ENCODE measurements around the gene EDEM2. TPM values are rescaled to one million over a fixed set of nuclear protein-coding genes. Genes with fewer than 3 reads are reported as not detected.

The EDEM2 gene
- total and polyA plus RNA-seq, 2 of the 13 experiments (the other 11 are each of a cell fraction or from before 2014, with no cell fraction given), result 33.1 to 46.9 TPM

DNA sequence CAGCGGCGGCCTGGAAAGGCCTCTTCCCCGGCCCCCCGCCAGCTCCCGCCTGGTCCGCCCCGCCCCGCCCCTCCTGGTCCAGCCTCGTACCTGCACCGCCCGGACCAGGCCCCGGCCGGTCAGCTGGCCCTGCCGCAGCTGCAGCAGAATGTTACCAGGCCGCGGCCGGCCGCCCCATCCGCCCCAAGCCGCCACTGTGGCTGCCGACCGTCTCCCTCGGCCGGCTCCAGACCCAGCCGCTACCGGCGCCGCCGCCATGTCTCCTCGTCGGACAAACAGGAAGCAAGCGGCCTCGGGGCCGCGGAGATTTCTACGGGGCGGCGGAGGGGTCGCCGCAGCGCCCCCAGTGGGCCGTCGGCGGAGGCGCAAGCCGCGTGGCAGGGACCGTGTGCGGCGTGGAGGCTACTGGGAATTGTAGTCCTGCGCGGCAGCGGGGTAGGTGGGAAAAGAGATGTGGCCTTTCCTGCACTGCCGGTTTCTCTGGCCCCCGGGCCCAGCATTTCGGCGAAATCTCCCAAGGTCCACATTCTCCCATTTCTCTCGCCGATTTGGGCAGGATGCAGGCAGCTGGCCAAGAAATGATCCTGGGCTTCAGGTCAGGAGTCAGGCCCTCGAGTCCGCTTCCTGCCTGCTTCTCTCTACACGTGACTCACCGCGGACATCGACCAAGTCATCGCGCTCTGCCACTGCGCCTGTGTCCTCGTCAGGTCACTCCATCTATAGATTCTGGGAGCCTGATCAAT, 54.4 kb downstream of the EDEM2 start, which contains the start of gene TRPC4AP (continued):
- TF ChIP-seq ZNF318 (CRISPR knock-in tag; IDR thresholded peaks at IDR 0.05), result no peak; the same call in 1 of the 2 replicates
- no peak for TF ChIP-seq EZH2 (conservative IDR thresholded peaks at IDR 0.05; ENCODE audit: low read depth, low read length)
- peak; percentile 88; the same call in 1 of the 2 replicates for TF ChIP-seq WIZ (CRISPR knock-in tag; IDR thresholded peaks at IDR 0.05)
- TF ChIP-seq ZBTB43 (CRISPR knock-in tag; conservative IDR thresholded peaks at IDR 0.05), result peak; percentile 92
- TF ChIP-seq ZBTB39 (CRISPR knock-in tag; IDR thresholded peaks at IDR 0.05), result peak; percentile 46; the same call in 1 of the 2 replicates
- TF ChIP-seq REL (CRISPR knock-in tag; conservative IDR thresholded peaks at IDR 0.05), result peak; percentile 93
- TF ChIP-seq IKZF4 (CRISPR knock-in tag; IDR thresholded peaks at IDR 0.05; ENCODE audit: borderline replicate concordance, low read depth, not compliant biosample characterization), result peak; percentile 87
- peak; percentile 91 for TF ChIP-seq RXRA (CRISPR knock-in tag; IDR thresholded peaks at IDR 0.05)
- TF ChIP-seq ZMYM3 (CRISPR knock-in tag; IDR thresholded peaks at IDR 0.05), result peak; percentile 68; the same call in 1 of the 2 replicates
- TF ChIP-seq GATAD2A (CRISPR knock-in tag; IDR thresholded peaks at IDR 0.05), result peak; percentile 63; the same call in 1 of the 2 replicates
- TF ChIP-seq ZEB1 (IDR thresholded peaks at IDR 0.05; ENCODE audit: insufficient replicate concordance, low read depth), result peak; percentile 61
- TF ChIP-seq ZNF343 (CRISPR knock-in tag; IDR thresholded peaks at IDR 0.05), result peak; percentile 87; the same call in 1 of the 2 replicates
- TF ChIP-seq ZNF788 (CRISPR knock-in tag; IDR thresholded peaks at IDR 0.05; ENCODE audit: borderline replicate concordance), result peak; percentile 98
- TF ChIP-seq DNMT3B (CRISPR knock-in tag; conservative IDR thresholded peaks at IDR 0.05), result 0 out of 2 replicates have a peak, but pooled peaks have one; percentile 90
- peak; percentile 49 for TF ChIP-seq JUN (CRISPR knock-in tag; IDR thresholded peaks at IDR 0.05)
- peak; percentile 94; the same call in 1 of the 2 replicates for TF ChIP-seq CC2D1A (CRISPR knock-in tag; IDR thresholded peaks at IDR 0.05)
- peak; percentile 99 for TF ChIP-seq ZNF747 (CRISPR knock-in tag; IDR thresholded peaks at IDR 0.05; ENCODE audit: borderline replicate concordance)
- no peak for TF ChIP-seq SMARCC2 (IDR thresholded peaks at IDR 0.05)

Measured in HepG2 (cell line).